GM12878 (cell line): Measurements from ENCODE around the gene ARL15. TPM values are rescaled to one million over a fixed set of nuclear protein-coding genes. Genes with fewer than 3 reads are reported as not detected.

ENCODE experiments used
- ATAC-seq: fragments of 200-7000 bp; cut with Tn5 transposase; 3 replicates; pipeline ENCODE4 v1.9.1; 2020; ENCODE audit warnings: mild to moderate bottlenecking, moderate library complexity
- BruUV-seq: library from RNA; stranded (reverse); fragments of 400-500 nt; replicated peaks from 2 replicates; lab custom pipeline; 2021; lab: Mats Ljungman, UMichigan
- CTCF ChIA-PET: fragments of 300-600 bp; sonication (Branson Sonifier 250); formaldehyde crosslinking; extraction: SDS; loops from one replicate; lab custom pipeline; 2021; ENCODE audit warnings: inconsistent platforms; lab: Yijun Ruan, JAX
- POLR2A ChIA-PET: fragments of 350-600 bp; formaldehyde crosslinking; extraction: SDS; loops from one replicate; lab custom pipeline; 2021; ENCODE audit warnings: inconsistent platforms; lab: Charles Lee
- RAD21 ChIA-PET: fragments of 300-600 bp; sonication (Branson Sonifier 250); formaldehyde crosslinking; loops from one replicate; lab custom pipeline; 2023; ENCODE audit warnings: antibody characterized with exemption; ENCODE audit not compliant: unreplicated experiment; lab: Charles Lee
- SMC1A ChIA-PET: fragments of 300-600 bp; sonication (Branson Sonifier 250); formaldehyde crosslinking; loops from one replicate; lab custom pipeline; 2023; ENCODE audit not compliant: unreplicated experiment, uncharacterized antibody; lab: Charles Lee
- DNase-seq: peaks from one replicate; pipeline ENCODE4 v3.0.0-alpha.2; 2011; ENCODE audit warnings: low read depth, low spot score
- FAIRE-seq: peaks from 3 replicates; lab custom pipeline; 2011; peaks lifted over from hg19 to GRCh38; lab: Jason Lieb, UNC
- H2AFZ ChIP-seq: 2 replicates; pipeline ENCODE4 v1.6.0; 2011; ENCODE audit warnings: low read depth, low read length, control low read depth; ENCODE audit not compliant: control insufficient read depth
- H3K27ac ChIP-seq: 2 replicates; pipeline ENCODE4 v1.5.1; 2011; ENCODE audit warnings: control low read depth; ENCODE audit not compliant: control insufficient read depth, insufficient read depth
- H3K27me3 ChIP-seq, 2 experiments: replicated peaks in 1 of 2; 2 replicates each; pipeline versions ENCODE4 v1.6.0 to v1.6.1; 2011; ENCODE audit warnings: low read length in 1 of 2; ENCODE audit not compliant: control insufficient read depth in 2 of 2, insufficient read depth in 2 of 2
- H3K36me3 ChIP-seq, 2 experiments: 2 replicates each; pipeline ENCODE4 v1.5.1; 2011; ENCODE audit warnings: low read length in 1 of 2; ENCODE audit not compliant: control insufficient read depth in 2 of 2, insufficient read depth in 2 of 2
- H3K4me1 ChIP-seq: 2 replicates; pipeline ENCODE4 v1.6.1; 2011; ENCODE audit warnings: mild to moderate bottlenecking, low read length, moderate library complexity, mixed read lengths; ENCODE audit not compliant: control insufficient read depth, insufficient read depth
- H3K4me2 ChIP-seq: 2 replicates; pipeline ENCODE4 v1.6.0; 2011; ENCODE audit warnings: control low read depth; ENCODE audit not compliant: control insufficient read depth, insufficient read depth
- H3K4me3 ChIP-seq: fragments of 200-600 bp; sonication (generic); 2 replicates; pipeline ENCODE4 v1.5.1; 2016
- H3K79me2 ChIP-seq: 2 replicates; pipeline ENCODE4 v1.6.0; 2011; ENCODE audit warnings: low read length; ENCODE audit not compliant: control insufficient read depth, insufficient read depth
- H3K9ac ChIP-seq: 2 replicates; pipeline ENCODE4 v1.8.0; 2011; ENCODE audit warnings: low read length, control low read depth, mixed read lengths; ENCODE audit not compliant: control insufficient read depth, insufficient read depth
- H3K9me3 ChIP-seq: replicated peaks from 3 replicates; pipeline ENCODE4 v1.5.1; 2011; ENCODE audit warnings: mild to moderate bottlenecking, low read length; ENCODE audit not compliant: control insufficient read depth, insufficient read depth
- H4K20me1 ChIP-seq: 2 replicates; pipeline ENCODE4 v1.6.0; 2011; ENCODE audit not compliant: control insufficient read depth, insufficient read depth
- BMI1 ChIP-seq: fragments of 450-650 bp; IDR thresholded peaks from 2 replicates; pipeline ENCODE4 v1.6.1; 2016; ENCODE audit warnings: mild to moderate bottlenecking, moderate library complexity, borderline replicate concordance
- CEBPZ ChIP-seq: fragments of 150-350 bp; IDR thresholded peaks from 2 replicates; pipeline ENCODE4 v1.6.1; 2016; ENCODE audit warnings: low read depth, low read length
- EED ChIP-seq: sonication (generic); IDR thresholded peaks from 2 replicates; pipeline ENCODE4 v1.6.1; 2016; ENCODE audit warnings: antibody characterized with exemption, low read depth
- ETV6 ChIP-seq, 2 experiments: fragments of 450-650 bp in 1 of 2; IDR thresholded peaks in 1 of 2; conservative IDR thresholded peaks in 1 of 2; 2 replicates each; pipeline ENCODE4 v1.6.1; 2014; ENCODE audit warnings: antibody characterized with exemption in 1 of 2, borderline replicate concordance in 1 of 2, low read depth in 1 of 2, mild to moderate bottlenecking in 1 of 2, moderate library complexity in 1 of 2
- GATAD2B ChIP-seq: fragments of 450-650 bp; conservative IDR thresholded peaks from 2 replicates; pipeline ENCODE4 v1.6.1; 2017; ENCODE audit warnings: low read depth, mild to moderate bottlenecking, moderate library complexity
- HDGF ChIP-seq: fragments of 450-650 bp; IDR thresholded peaks from 2 replicates; pipeline ENCODE4 v1.6.1; 2016; ENCODE audit warnings: antibody characterized with exemption
- NR2C1 ChIP-seq: fragments of 450-650 bp; IDR thresholded peaks from 2 replicates; pipeline ENCODE4 v1.6.1; 2017; ENCODE audit warnings: antibody characterized with exemption, mild to moderate bottlenecking, moderate library complexity
- RAD51 ChIP-seq: fragments of 450-650 bp; IDR thresholded peaks from 2 replicates; pipeline ENCODE4 v1.6.1; 2016; ENCODE audit warnings: moderate library complexity, mild to moderate bottlenecking, inconsistent platforms
- RCOR1 ChIP-seq: conservative IDR thresholded peaks from 2 replicates; pipeline ENCODE4 v1.6.1; 2012; ENCODE audit warnings: low read depth, low read length, improper control_type of control experiment
- SIN3A ChIP-seq: IDR thresholded peaks from 2 replicates; pipeline ENCODE4 v1.6.1; 2012; ENCODE audit warnings: low read depth, low read length, improper control_type of control experiment
- STAT3 ChIP-seq: IDR thresholded peaks from 2 replicates; pipeline ENCODE4 v1.6.1; 2011; ENCODE audit warnings: low read depth, low read length, improper control_type of control experiment
- SUZ12 ChIP-seq: fragments of 200-600 bp; sonication (generic); IDR thresholded peaks from one replicate; pipeline ENCODE4 v1.6.1; 2018; ENCODE audit warnings: antibody characterized with exemption, mild to moderate bottlenecking; ENCODE audit not compliant: unreplicated experiment
- ZBTB33 ChIP-seq: fragments of 450-650 bp; IDR thresholded peaks from 2 replicates; pipeline ENCODE4 v1.6.1; 2017; ENCODE audit warnings: mild to moderate bottlenecking
- ZNF217 ChIP-seq: fragments of 450-650 bp; IDR thresholded peaks from 2 replicates; pipeline ENCODE4 v1.6.1; 2017; ENCODE audit warnings: antibody characterized with exemption, mild to moderate bottlenecking
- WGBS: methylation state at CpG from one replicate; pipeline ENCODE4 v1.1.6; 2016; ENCODE audit warnings: low lambda C conversion rate; ENCODE audit not compliant: insufficient replicate concordance, insufficient coverage; ENCODE audit errors: missing lambda C conversion rate; 5-methylcytosine and 5-hydroxymethylcytosine counted together
- in situ Hi-C: fragments of 300-500 bp; cut with MboI; formaldehyde crosslinking; loops from 9 replicates; pipeline ENCODE4 v1.14.3; 2018; ENCODE audit warnings: mixed read lengths
- intact Hi-C: fragments of 100-400 bp; cut with micrococcal nuclease; formaldehyde crosslinking; loops from one replicate; pipeline ENCODE4 v1.14.2; 2022; ENCODE audit not compliant: unreplicated experiment
- polyA plus RNA-seq, 11 experiments: library from polyadenylated mRNA; depleted of rRNA in 4 of 11; unstranded in 6 of 11; stranded (reverse) in 5 of 11; fragments of >200 nt; fragmentation: Nextera tagmentation in 4 of 11; fragmentation: Illumina TruSeq in 1 of 11; extraction: Ambion mirVana in 4 of 11; extraction: Trizol in 1 of 11; gene quantifications; 1 replicate in 1 of 11; 2 replicates in 10 of 11; pipeline versions ENCODE4 v1.2.1 to v1.2.3, GENCODE V29; 2011 to 2016; ENCODE audit warnings: inconsistent platforms in 2 of 11, missing spikeins in 2 of 11, low read depth in 1 of 11
- total RNA-seq, 4 experiments: library from RNA; depleted of rRNA in 3 of 4; stranded (reverse); fragments of >200 nt in 3 of 4; fragmentation: Illumina TruSeq in 1 of 4; extraction: Trizol in 1 of 4; gene quantifications; 2 replicates each; pipeline versions ENCODE4 v1.2.1 to v1.2.3, GENCODE V29; 2013 to 2021
- TF ChIP-seq, protein P1 (sequence below): fragments of 450-650 bp; IDR thresholded peaks from 2 replicates; pipeline ENCODE4 v1.6.1; 2017; ENCODE audit warnings: mild to moderate bottlenecking, low read depth, inconsistent platforms; ENCODE audit not compliant: poor library complexity, severe bottlenecking

The ARL15 gene
- total and polyA plus RNA-seq, 10 of the 15 experiments (the other 5 are each of a cell fraction or from before 2014, with no cell fraction given): 3.6 to 11.0 (median 7.7) TPM

DNA sequence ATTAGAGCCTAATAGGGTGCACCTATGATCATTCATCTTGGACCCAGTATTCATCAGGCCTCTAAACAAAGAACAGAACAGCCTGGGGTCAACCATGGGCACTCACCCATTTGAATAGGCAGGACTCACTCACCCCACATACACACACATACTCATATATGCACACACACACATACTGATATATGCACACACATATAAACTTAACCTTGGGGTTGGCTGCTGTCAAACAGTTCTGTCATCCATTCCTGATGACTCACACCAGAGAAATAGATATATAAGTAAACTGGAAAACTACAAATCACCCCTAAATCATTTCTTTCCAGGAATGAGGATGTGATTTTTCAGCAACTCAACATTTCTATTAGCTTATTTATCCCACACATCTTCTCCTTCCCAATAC is 51.3 kb downstream of the ARL15 start (continued):
- TF ChIP-seq CEBPZ (no peak), GATAD2B (no peak), STAT3 (no peak)

DNA sequence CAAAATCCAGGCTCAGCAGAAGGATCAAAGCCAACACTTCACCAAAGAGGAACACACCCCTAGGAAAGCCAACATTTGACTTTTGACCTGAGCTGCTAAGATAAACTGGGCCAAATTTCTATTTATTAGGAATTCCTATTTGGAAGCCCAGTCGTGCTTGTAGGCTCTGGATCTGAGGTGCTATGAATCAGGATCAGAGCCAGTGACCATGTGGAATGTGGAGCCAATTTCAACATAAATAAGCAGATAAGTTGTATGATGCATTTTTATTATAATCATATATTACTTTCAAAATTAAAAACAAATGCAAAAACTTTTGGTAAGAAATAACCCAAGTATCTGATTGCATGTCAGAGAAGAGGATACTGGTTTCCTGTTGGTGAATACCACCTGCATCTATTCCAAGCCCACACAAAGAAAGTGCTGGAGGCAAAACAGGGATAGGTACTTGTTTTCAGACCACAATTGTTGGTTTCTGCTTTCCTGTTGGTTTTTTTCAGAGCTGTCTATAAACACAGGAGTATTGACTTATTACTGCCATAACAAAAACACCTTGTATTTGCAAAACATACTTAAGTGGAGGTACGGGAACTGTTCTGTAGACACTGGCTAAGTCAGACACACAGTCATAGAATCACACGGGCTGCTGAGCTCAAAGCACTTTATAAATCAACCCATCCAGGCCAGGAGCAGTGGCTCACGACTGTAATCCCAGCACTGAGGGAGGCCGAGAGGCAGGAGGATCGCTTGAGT is 52.8 kb downstream of the ARL15 start:
- in situ Hi-C loops: no loop called here
- ATAC-seq (no peak), DNase-seq (no peak), FAIRE-seq (no peak)
- SMC1A ChIA-PET: interaction anchor here (1.0 kb wide), 1 partner anchor 52 kb away, joined by 3 read pairs; the partner anchor contains the start of gene ARL15
- Histone ChIP-seq H3K9me3 (no peaks in the 10 kb centered on the region), H3K27ac (no peak overlapping the region), H3K4me1 (peaks cover 3% of the 10 kb centered on the region; the same call in 1 of the 2 replicates), H3K4me3 (no peak overlapping the region), H3K36me3 (no peaks in the 10 kb centered on the region; a peak in 1 of 4 replicates), H2AFZ (no peak overlapping the region), H3K9ac (no peak overlapping the region), H3K79me2 (no peaks in the 10 kb centered on the region), H3K27me3 (no peaks in the 10 kb centered on the region), H3K4me2 (no peak overlapping the region), H4K20me1 (no peaks in the 10 kb centered on the region)
- intact Hi-C loops: no loop called here
- RAD21 ChIA-PET: interaction anchor here (0.9 kb wide), 1 partner anchor 24 kb away, joined by 3 read pairs; no protein-coding TSS in a partner anchor
- POLR2A ChIA-PET: no interaction called here
- CTCF ChIA-PET: interaction anchor here (1.4 to 1.6 kb wide), 3 partner anchors 9 to 231 kb away, joined by 3 to 5 read pairs (median 4); no protein-coding TSS in a partner anchor
- no TSS peak for BruUV-seq
- 79% methylated on average over 6 of the region's 6 CpGs for WGBS
- TF ChIP-seq NR2C1 (no peak), ZBTB33 (no peak), BMI1 (no peak), ETV6 (conservative IDR thresholded peaks at IDR 0.05 in 1 of 2, IDR thresholded peaks at IDR 0.05 in 1 of 2; ENCODE audit: borderline replicate concordance in 1 of 2, low read depth in 1 of 2) (no peak), RAD51 (no peak), SIN3A (no peak), SUZ12 (no peak), EED (no peak), RCOR1 (no peak), ZNF217 (no peak), HDGF (no peak)
- TF ChIP-seq, protein P1, sequence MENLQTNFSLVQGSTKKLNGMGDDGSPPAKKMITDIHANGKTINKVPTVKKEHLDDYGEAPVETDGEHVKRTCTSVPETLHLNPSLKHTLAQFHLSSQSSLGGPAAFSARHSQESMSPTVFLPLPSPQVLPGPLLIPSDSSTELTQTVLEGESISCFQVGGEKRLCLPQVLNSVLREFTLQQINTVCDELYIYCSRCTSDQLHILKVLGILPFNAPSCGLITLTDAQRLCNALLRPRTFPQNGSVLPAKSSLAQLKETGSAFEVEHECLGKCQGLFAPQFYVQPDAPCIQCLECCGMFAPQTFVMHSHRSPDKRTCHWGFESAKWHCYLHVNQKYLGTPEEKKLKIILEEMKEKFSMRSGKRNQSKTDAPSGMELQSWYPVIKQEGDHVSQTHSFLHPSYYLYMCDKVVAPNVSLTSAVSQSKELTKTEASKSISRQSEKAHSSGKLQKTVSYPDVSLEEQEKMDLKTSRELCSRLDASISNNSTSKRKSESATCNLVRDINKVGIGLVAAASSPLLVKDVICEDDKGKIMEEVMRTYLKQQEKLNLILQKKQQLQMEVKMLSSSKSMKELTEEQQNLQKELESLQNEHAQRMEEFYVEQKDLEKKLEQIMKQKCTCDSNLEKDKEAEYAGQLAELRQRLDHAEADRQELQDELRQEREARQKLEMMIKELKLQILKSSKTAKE: no peak
